Measurements from ENCODE around the gene CNDP1.

DNA sequence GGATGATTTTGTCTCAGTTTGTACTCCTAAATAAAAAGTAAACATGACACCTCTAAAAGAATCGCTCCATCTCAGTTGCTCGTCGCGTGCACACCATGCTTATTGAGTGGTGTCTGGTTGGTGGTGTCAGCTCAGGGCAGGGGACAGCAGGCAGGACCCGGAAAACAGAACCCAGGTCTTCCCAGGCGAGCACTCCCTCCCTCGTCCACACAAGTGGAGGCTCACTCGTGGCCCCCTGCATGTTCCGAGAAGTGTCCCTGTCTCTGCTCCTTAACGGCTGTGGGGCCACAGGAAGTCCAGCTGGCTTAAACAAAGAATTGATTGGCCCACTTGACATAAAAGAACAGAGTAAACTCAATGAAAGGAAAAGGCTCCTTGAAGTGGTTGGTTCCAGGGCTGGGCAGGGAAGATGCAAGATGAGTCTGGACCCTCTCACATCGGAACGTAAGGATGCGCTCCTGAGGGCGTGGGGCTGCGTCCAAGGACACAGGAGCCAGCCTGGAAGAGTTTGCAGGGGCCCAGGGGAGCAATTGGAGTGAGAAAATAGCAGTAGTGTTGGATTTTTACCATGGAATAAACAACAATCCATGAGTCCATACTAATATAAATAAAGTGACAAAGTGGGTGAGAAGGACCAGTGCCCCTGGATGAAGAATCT, 13.1 kb upstream of the CNDP1 start:
- TF ChIP-seq, protein P1, sequence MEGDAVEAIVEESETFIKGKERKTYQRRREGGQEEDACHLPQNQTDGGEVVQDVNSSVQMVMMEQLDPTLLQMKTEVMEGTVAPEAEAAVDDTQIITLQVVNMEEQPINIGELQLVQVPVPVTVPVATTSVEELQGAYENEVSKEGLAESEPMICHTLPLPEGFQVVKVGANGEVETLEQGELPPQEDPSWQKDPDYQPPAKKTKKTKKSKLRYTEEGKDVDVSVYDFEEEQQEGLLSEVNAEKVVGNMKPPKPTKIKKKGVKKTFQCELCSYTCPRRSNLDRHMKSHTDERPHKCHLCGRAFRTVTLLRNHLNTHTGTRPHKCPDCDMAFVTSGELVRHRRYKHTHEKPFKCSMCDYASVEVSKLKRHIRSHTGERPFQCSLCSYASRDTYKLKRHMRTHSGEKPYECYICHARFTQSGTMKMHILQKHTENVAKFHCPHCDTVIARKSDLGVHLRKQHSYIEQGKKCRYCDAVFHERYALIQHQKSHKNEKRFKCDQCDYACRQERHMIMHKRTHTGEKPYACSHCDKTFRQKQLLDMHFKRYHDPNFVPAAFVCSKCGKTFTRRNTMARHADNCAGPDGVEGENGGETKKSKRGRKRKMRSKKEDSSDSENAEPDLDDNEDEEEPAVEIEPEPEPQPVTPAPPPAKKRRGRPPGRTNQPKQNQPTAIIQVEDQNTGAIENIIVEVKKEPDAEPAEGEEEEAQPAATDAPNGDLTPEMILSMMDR (tag by site-specific recombination; IDR thresholded peaks at IDR 0.05) = no peak
- TF ChIP-seq HOXA7 (CRISPR knock-in tag; IDR thresholded peaks at IDR 0.05; ENCODE audit: borderline replicate concordance) (no peak), ZNF274 (IDR thresholded peaks at IDR 0.05; ENCODE audit: low read length) (no peak), ZNF274 (tag by site-specific recombination; IDR thresholded peaks at IDR 0.05; ENCODE audit: borderline replicate concordance) (no peak), ZNF768 (tag by site-specific recombination; IDR thresholded peaks at IDR 0.05) (no peak), SALL2 (tag by site-specific recombination; IDR thresholded peaks at IDR 0.05; ENCODE audit: borderline replicate concordance) (no peak), ZFP41 (tag by site-specific recombination; IDR thresholded peaks at IDR 0.05; ENCODE audit: borderline replicate concordance) (no peak), YY1 (tag by site-specific recombination; IDR thresholded peaks at IDR 0.05) (no peak), MZF1 (tag by site-specific recombination; IDR thresholded peaks at IDR 0.05; ENCODE audit: borderline replicate concordance) (no peak), ZSCAN30 (tag by site-specific recombination; IDR thresholded peaks at IDR 0.05) (no peak)
- TF ChIP-seq, protein P2, sequence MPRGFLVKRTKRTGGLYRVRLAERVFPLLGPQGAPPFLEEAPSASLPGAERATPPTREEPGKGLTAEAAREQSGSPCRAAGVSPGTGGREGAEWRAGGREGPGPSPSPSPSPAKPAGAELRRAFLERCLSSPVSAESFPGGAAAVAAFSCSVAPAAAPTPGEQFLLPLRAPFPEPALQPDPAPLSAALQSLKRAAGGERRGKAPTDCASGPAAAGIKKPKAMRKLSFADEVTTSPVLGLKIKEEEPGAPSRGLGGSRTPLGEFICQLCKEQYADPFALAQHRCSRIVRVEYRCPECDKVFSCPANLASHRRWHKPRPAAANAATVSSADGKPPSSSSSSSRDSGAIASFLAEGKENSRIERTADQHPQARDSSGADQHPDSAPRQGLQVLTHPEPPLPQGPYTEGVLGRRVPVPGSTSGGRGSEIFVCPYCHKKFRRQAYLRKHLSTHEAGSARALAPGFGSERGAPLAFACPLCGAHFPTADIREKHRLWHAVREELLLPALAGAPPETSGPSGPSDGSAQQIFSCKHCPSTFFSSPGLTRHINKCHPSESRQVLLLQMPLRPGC (tag by site-specific recombination; IDR thresholded peaks at IDR 0.05) = no peak
- TF ChIP-seq, protein P3, sequence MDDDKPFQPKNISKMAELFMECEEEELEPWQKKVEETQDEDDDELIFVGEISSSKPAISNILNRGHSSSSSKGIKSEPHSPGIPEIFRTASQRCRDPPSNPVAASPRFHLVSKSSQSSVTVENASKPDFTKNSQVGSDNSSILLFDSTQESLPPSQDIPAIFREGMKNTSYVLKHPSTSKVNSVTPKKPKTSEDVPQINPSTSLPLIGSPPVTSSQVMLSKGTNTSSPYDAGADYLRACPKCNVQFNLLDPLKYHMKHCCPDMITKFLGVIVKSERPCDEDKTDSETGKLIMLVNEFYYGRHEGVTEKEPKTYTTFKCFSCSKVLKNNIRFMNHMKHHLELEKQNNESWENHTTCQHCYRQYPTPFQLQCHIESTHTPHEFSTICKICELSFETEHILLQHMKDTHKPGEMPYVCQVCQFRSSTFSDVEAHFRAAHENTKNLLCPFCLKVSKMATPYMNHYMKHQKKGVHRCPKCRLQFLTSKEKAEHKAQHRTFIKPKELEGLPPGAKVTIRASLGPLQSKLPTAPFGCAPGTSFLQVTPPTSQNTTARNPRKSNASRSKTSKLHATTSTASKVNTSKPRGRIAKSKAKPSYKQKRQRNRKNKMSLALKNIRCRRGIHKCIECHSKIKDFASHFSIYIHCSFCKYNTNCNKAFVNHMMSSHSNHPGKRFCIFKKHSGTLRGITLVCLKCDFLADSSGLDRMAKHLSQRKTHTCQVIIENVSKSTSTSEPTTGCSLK (tag by site-specific recombination; IDR thresholded peaks at IDR 0.05) = no peak
- TF ChIP-seq, protein P4, sequence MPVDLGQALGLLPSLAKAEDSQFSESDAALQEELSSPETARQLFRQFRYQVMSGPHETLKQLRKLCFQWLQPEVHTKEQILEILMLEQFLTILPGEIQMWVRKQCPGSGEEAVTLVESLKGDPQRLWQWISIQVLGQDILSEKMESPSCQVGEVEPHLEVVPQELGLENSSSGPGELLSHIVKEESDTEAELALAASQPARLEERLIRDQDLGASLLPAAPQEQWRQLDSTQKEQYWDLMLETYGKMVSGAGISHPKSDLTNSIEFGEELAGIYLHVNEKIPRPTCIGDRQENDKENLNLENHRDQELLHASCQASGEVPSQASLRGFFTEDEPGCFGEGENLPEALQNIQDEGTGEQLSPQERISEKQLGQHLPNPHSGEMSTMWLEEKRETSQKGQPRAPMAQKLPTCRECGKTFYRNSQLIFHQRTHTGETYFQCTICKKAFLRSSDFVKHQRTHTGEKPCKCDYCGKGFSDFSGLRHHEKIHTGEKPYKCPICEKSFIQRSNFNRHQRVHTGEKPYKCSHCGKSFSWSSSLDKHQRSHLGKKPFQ (tag by site-specific recombination; IDR thresholded peaks at IDR 0.05) = no peak
- TF ChIP-seq, protein P5, sequence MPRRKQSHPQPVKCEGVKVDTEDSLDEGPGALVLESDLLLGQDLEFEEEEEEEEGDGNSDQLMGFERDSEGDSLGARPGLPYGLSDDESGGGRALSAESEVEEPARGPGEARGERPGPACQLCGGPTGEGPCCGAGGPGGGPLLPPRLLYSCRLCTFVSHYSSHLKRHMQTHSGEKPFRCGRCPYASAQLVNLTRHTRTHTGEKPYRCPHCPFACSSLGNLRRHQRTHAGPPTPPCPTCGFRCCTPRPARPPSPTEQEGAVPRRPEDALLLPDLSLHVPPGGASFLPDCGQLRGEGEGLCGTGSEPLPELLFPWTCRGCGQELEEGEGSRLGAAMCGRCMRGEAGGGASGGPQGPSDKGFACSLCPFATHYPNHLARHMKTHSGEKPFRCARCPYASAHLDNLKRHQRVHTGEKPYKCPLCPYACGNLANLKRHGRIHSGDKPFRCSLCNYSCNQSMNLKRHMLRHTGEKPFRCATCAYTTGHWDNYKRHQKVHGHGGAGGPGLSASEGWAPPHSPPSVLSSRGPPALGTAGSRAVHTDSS (tag by site-specific recombination; IDR thresholded peaks at IDR 0.05) = no peak

Measured in HEK293 (cell line).